ENCODE measurements around the gene IL1A.
A peak's percentile ranks its signal among the peaks of the same experiment; 100 is the strongest.

Gene IL1A

DNA sequence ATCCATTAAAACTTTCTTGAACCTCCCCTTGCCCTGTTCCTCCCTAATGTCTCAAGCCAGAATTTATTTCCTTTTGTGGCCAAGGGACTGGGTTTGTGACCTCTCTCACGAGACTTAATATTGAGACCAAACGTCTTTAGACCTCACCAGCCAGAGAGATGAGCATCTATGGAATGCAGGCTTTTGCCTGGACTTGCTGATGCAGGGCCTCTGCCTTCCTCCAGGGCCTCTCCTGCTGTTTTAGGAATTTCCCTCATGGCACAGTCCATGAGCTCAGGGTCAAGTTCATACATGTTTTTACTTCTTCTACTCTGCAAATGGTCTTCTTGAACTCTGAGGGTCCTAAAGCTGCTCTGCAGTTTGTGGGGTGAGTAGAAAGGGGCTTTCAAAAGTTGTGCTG is 30.0 kb upstream of the IL1A start:
- Histone ChIP-seq H3K4me3 (ENCODE audit: extremely low read depth, insufficient read depth, low read length, poor library complexity, severe bottlenecking) (no peak overlapping the region), H3K36me3 (ENCODE audit: control insufficient read depth, insufficient read depth, low read length) (no peaks in the 10 kb centered on the region), H3K4me1 (ENCODE audit: control insufficient read depth, insufficient read depth, low read length, poor library complexity, severe bottlenecking) (peaks cover 23% of the 10 kb centered on the region), H3K9me3 (ENCODE audit: control insufficient read depth, low read length) (no peaks in the 10 kb centered on the region), H3K27ac (ENCODE audit: low read depth, low read length, severe bottlenecking) (no peak overlapping the region)
- WGBS, 2 experiments (ENCODE audit: insufficient coverage in 2 of 2) = 39 to 60% methylated on average over 2 of the region's 2 CpGs

DNA sequence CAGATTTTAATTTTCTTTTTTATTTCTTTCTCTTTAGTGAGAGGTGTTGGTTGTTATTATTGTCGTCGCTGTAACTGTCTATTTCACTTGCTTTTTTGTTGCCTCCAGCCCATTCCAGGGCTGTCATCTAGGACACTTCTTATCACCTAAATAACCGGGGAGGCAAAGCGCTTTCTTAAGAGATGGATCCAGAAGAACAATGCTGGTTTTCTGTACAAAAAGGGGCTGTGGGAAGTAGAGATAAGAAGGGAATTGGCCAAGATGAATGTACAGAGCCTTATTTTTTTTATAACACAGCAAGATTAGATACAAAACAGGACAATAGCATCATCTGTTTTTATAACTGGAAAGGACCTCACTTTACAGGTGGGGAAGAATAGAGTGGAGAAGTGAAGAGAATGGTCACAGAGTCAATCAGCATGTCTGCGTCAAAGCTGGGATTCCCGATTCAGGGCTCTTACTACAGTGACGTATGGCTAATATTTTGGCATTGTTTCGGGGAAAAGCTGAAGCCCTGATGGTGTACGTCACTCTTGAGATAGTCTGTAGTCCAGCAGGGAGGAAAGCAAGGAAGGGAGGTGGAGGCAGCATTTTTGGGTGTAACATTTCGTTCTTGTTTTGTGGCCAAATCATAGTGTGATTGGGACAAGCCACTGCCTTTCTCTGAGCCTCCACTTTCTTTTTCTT is 29.1 kb upstream of the IL1A start:
- Histone ChIP-seq H3K36me3 (ENCODE audit: control insufficient read depth, insufficient read depth, low read length) (no peaks in the 10 kb centered on the region), H3K27ac (ENCODE audit: low read depth, low read length, severe bottlenecking) (no peak overlapping the region)
- 96 to 100% methylated on average over 4 to 5 of the region's 10 CpGs for WGBS, 2 experiments (ENCODE audit: insufficient coverage in 2 of 2)

DNA sequence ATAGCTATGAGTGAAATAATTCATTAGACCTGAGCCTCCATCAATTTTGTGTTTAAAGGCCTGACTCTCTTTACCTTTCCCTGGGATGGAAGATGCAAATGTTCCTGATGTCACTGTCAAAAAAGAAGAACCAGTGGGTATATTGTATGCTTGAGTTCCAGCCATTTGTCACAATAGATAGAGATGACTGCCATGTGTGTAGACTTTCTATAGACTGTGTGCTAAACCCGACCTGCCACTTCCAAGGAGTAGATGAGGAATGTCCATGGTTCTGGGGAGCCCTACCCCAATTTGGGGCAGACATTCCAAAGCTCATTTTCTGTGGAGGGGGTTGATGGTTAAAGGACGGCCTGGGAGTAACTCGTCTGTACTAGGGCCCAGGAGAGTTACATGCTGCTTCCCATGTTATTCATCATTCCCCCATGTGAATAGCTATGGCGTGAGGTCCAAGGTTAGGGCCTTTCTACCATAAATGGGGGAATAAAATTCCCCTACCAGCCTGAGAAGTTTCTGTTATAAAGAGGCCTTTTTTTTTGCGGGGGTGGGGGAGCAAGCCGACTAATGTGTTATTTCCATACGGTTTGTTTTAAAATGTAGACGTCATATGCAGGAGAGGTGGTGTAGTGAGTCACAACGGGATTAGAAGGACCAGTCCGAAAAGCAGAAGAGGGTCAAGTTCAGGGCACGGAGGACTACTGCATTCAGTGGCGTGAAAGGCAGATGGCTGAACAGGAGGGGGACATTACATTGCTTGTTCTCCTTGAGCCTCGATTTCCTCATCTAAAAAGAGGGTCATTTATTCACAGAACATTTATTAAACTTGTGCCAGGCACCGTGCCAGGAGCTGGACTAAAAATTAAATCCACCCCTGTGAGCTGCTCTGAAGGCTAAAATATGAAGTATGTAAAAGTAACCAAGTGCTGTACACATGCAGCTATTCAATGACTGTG is 28.3 kb upstream of the IL1A start:
- peak overlapping the region; percentile 17 for H3K27ac ChIP-seq (ENCODE audit: low read depth, low read length, severe bottlenecking)
- no peaks in the 10 kb centered on the region for H3K36me3 ChIP-seq (ENCODE audit: control insufficient read depth, insufficient read depth, low read length)
- H3K4me1 ChIP-seq (ENCODE audit: control insufficient read depth, insufficient read depth, low read length, poor library complexity, severe bottlenecking) = peaks cover 23% of the 10 kb centered on the region
- no peak overlapping the region for H3K4me3 ChIP-seq (ENCODE audit: extremely low read depth, insufficient read depth, low read length, poor library complexity, severe bottlenecking)
- peaks cover under 1% of the 10 kb centered on the region for H3K9me3 ChIP-seq (ENCODE audit: control insufficient read depth, low read length)
- 63 to 65% methylated on average over 7 to 11 of the region's 14 CpGs for WGBS, 2 experiments (ENCODE audit: insufficient coverage in 2 of 2)

More for the DNA sequence above, 29.1 kb upstream of the IL1A start:
- peaks cover 23% of the 10 kb centered on the region for H3K4me1 ChIP-seq (ENCODE audit: control insufficient read depth, insufficient read depth, low read length, poor library complexity, severe bottlenecking)
- no peak overlapping the region for H3K4me3 ChIP-seq (ENCODE audit: extremely low read depth, insufficient read depth, low read length, poor library complexity, severe bottlenecking)
- H3K9me3 ChIP-seq (ENCODE audit: control insufficient read depth, low read length) = no peaks in the 10 kb centered on the region

DNA sequence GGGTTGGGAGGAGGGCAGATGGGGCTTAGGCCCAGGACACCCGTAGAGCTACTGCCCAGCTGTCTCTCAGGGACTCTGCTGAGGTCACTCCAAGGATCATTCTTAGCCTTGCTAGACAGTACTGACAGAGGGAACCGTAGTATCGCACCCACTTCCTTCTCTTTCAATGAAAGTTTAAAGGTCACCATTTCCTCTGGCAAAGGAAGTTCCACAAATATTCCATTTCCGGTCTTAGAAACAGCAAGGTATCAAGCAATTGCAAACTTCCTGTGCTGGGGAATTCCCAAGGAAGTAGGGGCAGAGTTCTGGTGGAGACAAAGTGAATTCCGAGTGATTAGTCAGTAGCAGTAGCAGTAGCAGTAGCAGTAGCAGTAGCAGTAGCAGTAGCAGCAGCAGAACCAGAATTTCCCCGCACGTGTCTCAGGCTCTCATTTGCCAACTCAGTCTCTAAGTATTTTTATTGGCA is 27.6 kb upstream of the IL1A start:
- Histone ChIP-seq H3K4me3 (ENCODE audit: extremely low read depth, insufficient read depth, low read length, poor library complexity, severe bottlenecking) (no peak overlapping the region), H3K27ac (ENCODE audit: low read depth, low read length, severe bottlenecking) (peak overlapping the region; percentile 70), H3K36me3 (ENCODE audit: control insufficient read depth, insufficient read depth, low read length) (no peaks in the 10 kb centered on the region), H3K4me1 (ENCODE audit: control insufficient read depth, insufficient read depth, low read length, poor library complexity, severe bottlenecking) (peaks cover 23% of the 10 kb centered on the region), H3K9me3 (ENCODE audit: control insufficient read depth, low read length) (peaks cover 4% of the 10 kb centered on the region)
- 66 to 78% methylated on average over 3 to 6 of the region's 7 CpGs for whole genome bisulfite sequencing, 2 experiments (ENCODE audit: insufficient coverage in 2 of 2)

DNA sequence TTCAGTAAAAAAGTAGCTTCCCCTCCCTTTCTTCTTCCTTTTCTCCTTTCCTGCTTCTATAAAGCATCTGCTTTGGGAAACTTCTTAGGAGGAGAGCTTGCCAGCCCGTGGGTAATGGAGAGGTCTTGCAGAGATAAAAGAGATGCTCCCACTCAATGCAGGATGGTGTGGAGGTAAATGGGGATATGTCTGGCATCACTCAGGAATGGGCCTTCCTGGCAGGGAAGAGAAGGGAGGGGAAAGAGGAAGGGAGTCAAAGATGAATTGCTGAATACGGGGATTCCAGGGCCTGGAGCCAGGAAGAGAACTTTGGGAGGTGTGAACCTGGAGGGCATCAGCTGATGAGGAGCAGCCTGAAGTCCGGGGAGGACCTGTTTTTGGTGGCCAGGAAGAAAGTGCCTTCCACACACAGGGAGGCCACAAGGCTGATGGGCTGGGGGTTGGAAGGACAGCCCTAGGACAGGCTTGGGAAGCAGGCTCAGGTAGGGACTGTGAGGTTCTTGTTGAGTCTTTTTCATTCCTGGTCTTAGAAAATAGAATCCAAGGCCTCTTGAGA is 27.1 kb upstream of the IL1A start:
- peaks cover 4% of the 10 kb centered on the region for H3K9me3 ChIP-seq (ENCODE audit: control insufficient read depth, low read length)
- H3K27ac ChIP-seq (ENCODE audit: low read depth, low read length, severe bottlenecking) = peak overlapping the region; percentile 70
- 89 to 93% methylated on average over 2 to 3 of the region's 3 CpGs for WGBS, 2 experiments (ENCODE audit: insufficient coverage in 2 of 2)
- no peaks in the 10 kb centered on the region for H3K36me3 ChIP-seq (ENCODE audit: control insufficient read depth, insufficient read depth, low read length)
- no peak overlapping the region for H3K4me3 ChIP-seq (ENCODE audit: extremely low read depth, insufficient read depth, low read length, poor library complexity, severe bottlenecking)
- H3K4me1 ChIP-seq (ENCODE audit: control insufficient read depth, insufficient read depth, low read length, poor library complexity, severe bottlenecking) = peaks cover 23% of the 10 kb centered on the region

DNA sequence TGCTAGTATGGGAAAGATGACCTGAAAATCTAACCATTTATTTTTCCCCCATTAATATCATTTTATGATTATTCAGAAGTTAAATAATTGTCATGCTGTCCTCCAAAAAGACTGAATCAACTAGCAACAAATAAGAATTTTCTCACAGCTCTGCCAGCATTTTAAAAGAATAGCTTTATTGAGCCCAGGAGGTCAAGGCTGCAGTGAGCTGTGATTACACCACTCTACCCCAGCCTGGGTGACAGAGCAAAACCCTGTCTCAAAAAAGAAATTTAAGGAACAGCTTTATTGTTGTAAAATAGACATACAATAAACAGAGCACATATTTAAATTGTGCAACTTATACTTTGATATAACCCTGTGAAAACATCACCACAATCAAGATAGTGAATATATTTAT is 24.8 kb upstream of the IL1A start:
- Histone ChIP-seq H3K27ac (ENCODE audit: low read depth, low read length, severe bottlenecking) (no peak overlapping the region), H3K4me3 (ENCODE audit: extremely low read depth, insufficient read depth, low read length, poor library complexity, severe bottlenecking) (no peak overlapping the region), H3K36me3 (ENCODE audit: control insufficient read depth, insufficient read depth, low read length) (no peaks in the 10 kb centered on the region)

DNA sequence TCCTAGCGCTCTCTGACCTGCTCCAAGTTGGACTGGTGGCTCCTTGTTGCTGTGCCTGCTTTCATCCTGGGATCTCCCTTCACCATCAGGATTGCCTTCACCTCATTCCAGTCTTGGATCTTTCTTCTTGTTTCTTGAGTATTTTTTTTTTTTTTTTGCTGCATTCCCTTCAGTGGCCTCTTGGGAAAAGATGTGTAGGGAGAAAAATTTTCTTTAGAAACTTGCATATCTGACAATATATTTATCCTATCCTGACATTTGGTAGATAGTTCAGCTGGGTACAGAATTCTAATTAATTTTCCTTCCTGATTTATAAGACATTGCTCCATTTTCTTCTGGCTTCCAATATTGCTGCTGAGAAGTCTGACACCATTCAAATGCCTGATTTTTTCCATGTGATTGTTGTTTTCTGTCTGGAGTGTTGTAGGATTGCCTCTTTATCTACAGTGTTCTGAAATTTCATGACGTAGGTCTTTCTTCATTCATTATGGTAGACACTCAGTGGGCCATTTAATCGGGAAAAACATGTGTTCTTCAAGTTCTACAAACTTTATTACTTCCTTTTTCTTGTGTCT is 23.0 kb upstream of the IL1A start:
- H3K9me3 ChIP-seq (ENCODE audit: control insufficient read depth, low read length) = peaks cover 4% of the 10 kb centered on the region
- no peak overlapping the region for H3K27ac ChIP-seq (ENCODE audit: low read depth, low read length, severe bottlenecking)
- 88 to 90% methylated on average over 1 to 2 of the region's 3 CpGs for WGBS, 2 experiments (ENCODE audit: insufficient coverage in 2 of 2)
- no peaks in the 10 kb centered on the region for H3K36me3 ChIP-seq (ENCODE audit: control insufficient read depth, insufficient read depth, low read length)
- H3K4me1 ChIP-seq (ENCODE audit: control insufficient read depth, insufficient read depth, low read length, poor library complexity, severe bottlenecking) = peaks cover 22% of the 10 kb centered on the region
- H3K4me3 ChIP-seq (ENCODE audit: extremely low read depth, insufficient read depth, low read length, poor library complexity, severe bottlenecking) = no peak overlapping the region

More for the DNA sequence above, 24.8 kb upstream of the IL1A start:
- peaks cover 4% of the 10 kb centered on the region for H3K9me3 ChIP-seq (ENCODE audit: control insufficient read depth, low read length)
- peaks cover 24% of the 10 kb centered on the region for H3K4me1 ChIP-seq (ENCODE audit: control insufficient read depth, insufficient read depth, low read length, poor library complexity, severe bottlenecking)

DNA sequence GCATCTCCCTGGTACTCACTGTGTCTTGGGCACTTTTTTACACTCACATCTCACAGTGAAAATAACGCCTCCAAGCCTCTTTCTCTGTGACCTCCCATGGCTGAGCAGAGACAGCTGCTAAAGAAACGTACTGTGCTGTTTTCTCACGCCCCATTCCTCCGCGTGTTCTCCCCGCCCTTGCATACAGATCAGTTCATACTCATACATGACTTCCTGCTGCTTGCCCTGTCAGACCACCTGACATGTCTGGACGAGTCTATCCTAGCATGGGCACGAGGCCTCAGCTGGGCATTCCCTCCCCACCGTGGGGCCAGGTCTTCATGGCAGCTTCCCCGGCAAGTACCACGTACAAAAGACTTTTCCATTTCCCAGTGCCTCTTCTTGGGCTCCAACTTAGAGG is 21.2 kb upstream of the IL1A start:
- no peak overlapping the region for H3K4me3 ChIP-seq (ENCODE audit: extremely low read depth, insufficient read depth, low read length, poor library complexity, severe bottlenecking)
- H3K9me3 ChIP-seq (ENCODE audit: control insufficient read depth, low read length) = peaks cover 4% of the 10 kb centered on the region
- no peak overlapping the region for H3K27ac ChIP-seq (ENCODE audit: low read depth, low read length, severe bottlenecking)
- H3K4me1 ChIP-seq (ENCODE audit: control insufficient read depth, insufficient read depth, low read length, poor library complexity, severe bottlenecking) = peaks cover 10% of the 10 kb centered on the region
- H3K36me3 ChIP-seq (ENCODE audit: control insufficient read depth, insufficient read depth, low read length) = no peaks in the 10 kb centered on the region
- WGBS, 2 experiments (ENCODE audit: insufficient coverage in 2 of 2) = 91 to 94% methylated on average over 7 to 9 of the region's 11 CpGs

DNA sequence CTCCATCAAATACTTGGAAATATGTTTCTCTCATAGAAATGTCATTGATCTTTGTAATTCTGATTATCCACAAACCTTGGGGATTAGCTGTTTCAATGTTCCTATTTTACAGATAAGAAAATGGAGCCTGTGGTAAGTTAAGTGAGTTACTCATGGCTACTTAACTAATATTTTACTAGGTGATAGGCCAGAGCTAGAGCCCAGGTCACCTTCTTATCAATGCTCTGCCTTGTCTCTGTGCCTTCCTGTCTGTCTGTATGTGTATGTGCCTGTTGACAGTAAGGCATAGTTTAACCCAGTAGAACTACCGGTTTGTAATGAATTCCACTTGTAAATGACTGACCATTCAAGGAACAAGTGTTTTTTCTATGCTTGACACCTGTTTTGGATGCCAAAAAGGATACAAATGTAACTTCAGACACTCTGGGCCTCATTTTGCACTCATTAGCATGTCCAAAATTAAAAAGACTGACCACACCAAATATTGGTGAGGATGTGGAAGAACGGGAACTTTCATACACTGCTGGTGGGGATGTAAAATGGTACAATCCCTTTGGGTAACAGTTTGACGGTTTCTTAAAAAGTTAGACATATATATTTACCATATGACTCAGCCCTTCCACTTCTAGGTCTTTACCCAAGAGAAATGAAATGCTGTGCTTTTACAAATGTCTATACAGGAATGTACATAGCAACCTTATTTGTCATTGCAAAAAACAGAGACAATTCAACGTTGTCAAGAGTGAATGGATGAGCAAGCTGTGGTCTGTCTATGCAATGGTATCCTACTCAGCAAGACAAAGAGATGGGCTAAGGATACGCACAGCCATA is 19.6 kb upstream of the IL1A start:
- peak overlapping the region; percentile 68 for H3K27ac ChIP-seq (ENCODE audit: low read depth, low read length, severe bottlenecking)
- peaks cover 10% of the 10 kb centered on the region for H3K4me1 ChIP-seq (ENCODE audit: control insufficient read depth, insufficient read depth, low read length, poor library complexity, severe bottlenecking)
- H3K4me3 ChIP-seq (ENCODE audit: extremely low read depth, insufficient read depth, low read length, poor library complexity, severe bottlenecking) = no peak overlapping the region
- no peaks in the 10 kb centered on the region for H3K36me3 ChIP-seq (ENCODE audit: control insufficient read depth, insufficient read depth, low read length)
- 85 to 100% methylated on average over 1 to 3 of the region's 5 CpGs for WGBS, 2 experiments (ENCODE audit: insufficient coverage in 2 of 2)
- H3K9me3 ChIP-seq (ENCODE audit: control insufficient read depth, low read length) = peaks cover 4% of the 10 kb centered on the region
